Ovary (tissue), 9 donors: ENCODE measurements around the gene HLA-DQA2. TPM values are rescaled to one million over a fixed set of nuclear protein-coding genes. Genes with fewer than 3 reads are reported as not detected.
"Not testable (repeated sequence)": the region's sequence is repeated elsewhere in the genome, so short reads cannot be mapped to it uniquely, and the experiment has no call there.

Experiments used
- DNase-seq, 5 donors: peaks; one replicate each; pipeline ENCODE4 v3.0.0-alpha.2; 2019 to 2020
- H3K27ac ChIP-seq, 2 donors: fragments of 200-600 bp; one replicate each; pipeline versions ENCODE4 v1.5.1 to v1.8.0; 2019 to 2022
- H3K27me3 ChIP-seq: fragments of 200-600 bp; one replicate; pipeline ENCODE4 v1.8.0; 2022
- H3K36me3 ChIP-seq: fragments of 200-600 bp; sonication (generic); one replicate; pipeline ENCODE4 v1.5.1; 2019
- H3K4me1 ChIP-seq: one replicate; pipeline ENCODE4 v1.8.1; 2013; ENCODE audit warnings: mild to moderate bottlenecking, moderate library complexity; ENCODE audit not compliant: insufficient read depth
- H3K4me3 ChIP-seq: fragments of 200-600 bp; sonication (generic); one replicate; pipeline ENCODE4 v1.5.1; 2017
- H3K9me3 ChIP-seq, 2 donors: fragments of 200-600 bp in 1 of 2; sonication (generic) in 1 of 2; one replicate each; pipeline versions ENCODE4 v1.5.1 to v1.8.1; 2013 to 2019; ENCODE audit warnings: mild to moderate bottlenecking in 1 of 2, moderate library complexity in 1 of 2
- CTCF ChIP-seq, 3 donors: fragments of 450-650 bp in 2 of 3; fragments of 200-600 bp in 1 of 3; IDR thresholded peaks; one replicate each; pipeline versions ENCODE4 v1.5.1 to v1.8.0; 2016 to 2022; ENCODE audit warnings: antibody characterized with exemption in 3 of 3, mild to moderate bottlenecking in 1 of 3
- EP300 ChIP-seq: sonication (generic); formaldehyde crosslinking; IDR thresholded peaks from one replicate; pipeline ENCODE4 v1.6.1; 2017; ENCODE audit warnings: antibody characterized with exemption
- POLR2A ChIP-seq: fragments of 450-650 bp; IDR thresholded peaks from one replicate; pipeline ENCODE4 v1.6.1; 2017; ENCODE audit warnings: antibody characterized with exemption, mild to moderate bottlenecking, moderate library complexity
- WGBS, 3 donors: extraction: QIAGEN DNeasy Blood & Tissue Kit in 1 of 3; methylation state at CpG; one replicate each; pipeline versions ENCODE4 v1.1.5 to v1.1.7; 2013 to 2017; 5-methylcytosine and 5-hydroxymethylcytosine counted together
- intact Hi-C, 4 donors: fragments of 100-400 bp; cut with DNase I; formaldehyde crosslinking; loops; one replicate each; pipeline versions ENCODE4 v1.11.0 to v1.15.1; 2022 to 2023
- polyA plus RNA-seq, 2 donors: library from polyadenylated mRNA; stranded (reverse); fragments of 200-250 nt in 1 of 2; fragments of 350-450 nt in 1 of 2; fragmentation: Illumina TruSeq in 1 of 2; extraction: RNeasy Lipid Tissue Mini Kit (QIAGEN cat#74804) in 1 of 2; gene quantifications; one replicate each; pipeline ENCODE4 v1.2.3, GENCODE V29; 2013 to 2014
- total RNA-seq, 7 donors: library from RNA; depleted of rRNA in 2 of 7; stranded (reverse); fragments of >200 nt in 2 of 7; fragmentation: NEBNext Ultra II Directional in 3 of 7; extraction: Animal tissue kit (Norgen Biotek cat#: 25700) in 3 of 7; gene quantifications; one replicate each; pipeline versions ENCODE4 v1.1.0 to v1.2.4, GENCODE V29; 2016 to 2023
- donor health status: DM: no; HTN: no; CAD: no; lungs with moderate emphysema.
- donor health status: DM: no; HTN: no; CAD: no.
- donor health status: Bipolar disorder and iron deficiency.
- donor health status: DM: yes; HTN: yes; CAD: no.
- donor health status: DM: no; HTN: no; CAD: no.
- donor health status: DM: yes; HTN: yes; CAD: no.

HLA-DQA2 gene
- total and polyA plus RNA-seq, 9 donors = 0.66 to 29.3 (median 1.5) TPM; not detected in 4

DNA sequence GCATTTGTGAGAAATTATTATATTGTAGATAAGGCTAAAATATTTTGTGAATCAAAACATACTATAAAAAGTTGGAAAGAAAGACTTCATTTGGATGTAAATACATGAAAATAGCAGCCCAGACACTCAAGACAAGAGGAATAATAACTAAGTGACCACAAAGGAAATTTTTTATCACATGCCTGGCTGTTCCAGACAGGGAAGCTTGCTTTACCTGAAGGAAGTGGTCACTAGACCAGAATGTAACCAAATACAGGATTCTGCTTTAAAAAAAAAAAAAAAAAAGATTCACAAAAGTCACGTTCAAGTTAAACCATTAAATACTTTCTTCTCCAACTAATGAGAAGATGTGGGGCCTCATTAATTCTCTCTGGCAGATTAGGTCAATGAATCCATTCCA is 31.5 kb downstream of the HLA-DQA2 start:
- intact Hi-C loops = no loop called here
- 6 to 18% (median 12%) methylated on average over 1 of the region's 1 CpG for WGBS, 3 donors
- TF ChIP-seq EP300 (no peak), CTCF (IDR thresholded peaks at IDR 0.05) (no peak), POLR2A (no peak)

GRCh38 chr6:32774426-32774825 is 33.2 kb downstream of the HLA-DQA2 start:
- WGBS, 3 donors = 41 to 63% (median 44%) methylated on average over 1 of the region's 1 CpG
- no peaks in the 10 kb centered on the region for H3K27me3 ChIP-seq
- no peak for DNase-seq
- H3K27ac ChIP-seq = no peak overlapping the region
- no peaks in the 10 kb centered on the region for H3K36me3 ChIP-seq
- H3K4me3 ChIP-seq = no peak overlapping the region
- no peaks in the 10 kb centered on the region for H3K9me3 ChIP-seq
- no peak for TF ChIP-seq POLR2A
- no peak for TF ChIP-seq EP300
- no peak for TF ChIP-seq CTCF (IDR thresholded peaks at IDR 0.05)
- no peaks in the 10 kb centered on the region for H3K4me1 ChIP-seq
- intact Hi-C loops = no loop called here

More for the DNA sequence above, 31.5 kb downstream of the HLA-DQA2 start:
- no peaks in the 10 kb centered on the region for H3K27me3 ChIP-seq
- DNase-seq = no peak
- no peak overlapping the region for H3K27ac ChIP-seq
- H3K4me1 ChIP-seq = no peaks in the 10 kb centered on the region
- no peak overlapping the region for H3K4me3 ChIP-seq
- H3K36me3 ChIP-seq = no peaks in the 10 kb centered on the region
- H3K9me3 ChIP-seq = no peaks in the 10 kb centered on the region

DNA sequence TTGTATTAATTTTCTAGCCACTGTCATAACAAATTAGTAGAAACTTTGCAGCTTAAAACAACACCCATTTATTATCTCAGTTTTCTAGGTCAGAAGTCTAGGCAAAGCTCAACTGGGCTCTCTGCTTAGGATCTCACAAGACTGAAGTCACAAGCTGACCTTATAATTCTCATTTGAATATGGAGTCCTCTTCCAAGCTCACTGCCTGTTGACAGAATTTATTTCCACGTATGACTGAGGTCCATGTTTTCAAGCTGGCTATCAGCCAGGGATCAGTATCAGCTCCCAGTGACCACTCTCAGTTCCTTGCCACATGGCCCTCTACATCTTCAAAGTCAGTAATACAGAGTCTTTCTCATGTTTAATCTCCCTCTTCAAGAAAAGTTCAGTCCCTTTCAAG is 33.9 kb downstream of the HLA-DQA2 start:
- Histone ChIP-seq H3K27me3 (no peaks in the 10 kb centered on the region), H3K9me3 (no peaks in the 10 kb centered on the region), H3K4me1 (no peaks in the 10 kb centered on the region), H3K27ac (no peak overlapping the region), H3K36me3 (no peaks in the 10 kb centered on the region), H3K4me3 (no peak overlapping the region)
- no peak for DNase-seq
- 4 to 13% (median 8%) methylated on average over 1 of the region's 1 CpG for whole genome bisulfite sequencing, 3 donors
- intact Hi-C loops = no loop called here
- TF ChIP-seq POLR2A (no peak), EP300 (no peak), CTCF (IDR thresholded peaks at IDR 0.05) (no peak)

DNA sequence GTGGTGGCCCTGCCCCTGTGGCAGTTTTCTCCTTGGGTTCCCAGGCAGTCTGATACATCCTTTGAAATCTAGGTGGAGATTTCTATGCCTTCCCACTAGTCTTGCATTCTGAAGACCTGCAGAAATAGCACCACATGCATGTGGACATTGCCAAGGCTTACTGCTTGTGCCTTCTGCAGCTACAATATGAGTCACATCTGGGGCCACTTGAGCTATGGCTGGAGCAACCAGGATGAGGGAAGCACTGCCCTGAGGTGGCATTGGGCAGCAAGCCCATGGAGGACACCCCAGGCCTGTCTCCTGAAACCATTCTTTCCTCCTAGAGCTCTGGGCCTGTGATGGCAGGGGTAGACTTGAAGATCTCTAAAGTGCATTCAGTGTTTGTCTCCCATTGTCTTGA is 37.8 kb downstream of the HLA-DQA2 start:
- Histone ChIP-seq H3K27ac (no peak overlapping the region), H3K4me3 (no peak overlapping the region), H3K27me3 (no peaks in the 10 kb centered on the region), H3K9me3 (no peaks in the 10 kb centered on the region), H3K36me3 (no peaks in the 10 kb centered on the region), H3K4me1 (no peaks in the 10 kb centered on the region)
- intact Hi-C loops = no loop called here
- no peak for DNase-seq
- TF ChIP-seq EP300 = no peak
- TF ChIP-seq CTCF (IDR thresholded peaks at IDR 0.05) = no peak
- TF ChIP-seq POLR2A = no peak

GRCh38 chr6:32782923-32783322 is 41.7 kb downstream of the HLA-DQA2 start:
- H3K4me1 ChIP-seq, DNase-seq, H3K9me3 ChIP-seq, intact Hi-C loops, H3K4me3 ChIP-seq, H3K36me3 ChIP-seq, H3K27ac ChIP-seq, H3K27me3 ChIP-seq: not testable (repeated sequence)
